ENCODE measurements around the gene NADK2. TPM values are rescaled to one million over a fixed set of nuclear protein-coding genes. Genes with fewer than 3 reads are reported as not detected.

Gene NADK2
- total and polyA plus RNA-seq, 9 of the 15 experiments (the other 6 are each of a cell fraction or from before 2014, with no cell fraction given): 10.6 to 41.0 (median 24.0) TPM

GRCh38 chr5:36151434-36152323, 90.0 kb downstream of the NADK2 start, which contains the start of the genes LMBRD2 and SKP2 (continued):
- TF ChIP-seq TAF1 (IDR thresholded peaks at IDR 0.05; ENCODE audit: control insufficient read depth, extremely low read depth, insufficient read depth, low read length, severe bottlenecking) (peak; percentile 86), ZNF3 (CRISPR knock-in tag; IDR thresholded peaks at IDR 0.05) (no peak), HCFC1 (IDR thresholded peaks at IDR 0.05; ENCODE audit: low read depth, low read length) (peak; percentile 99), EWSR1 (IDR thresholded peaks at IDR 0.05; ENCODE audit: borderline replicate concordance, low read depth, partially characterized antibody) (no peak), ZNF197 (CRISPR knock-in tag; IDR thresholded peaks at IDR 0.05; ENCODE audit: low read depth) (peak; percentile 71; the same call in 1 of the 2 replicates), SREBF2 (CRISPR knock-in tag; IDR thresholded peaks at IDR 0.05) (no peak), GTF2E2 (tag; IDR thresholded peaks at IDR 0.05) (no peak), ZNF780A (CRISPR knock-in tag; IDR thresholded peaks at IDR 0.05) (no peak)

- WGBS (ENCODE audit: insufficient coverage, low coverage, missing lambda C conversion rate): under 1% methylated on average over 23 of the region's 23 CpGs
- TF ChIP-seq ETV5 (CRISPR knock-in tag; IDR thresholded peaks at IDR 0.05; ENCODE audit: low read depth): no peak
- TF ChIP-seq HES1 (IDR thresholded peaks at IDR 0.05; ENCODE audit: low read depth): no peak
- peak; percentile 68; the same call in 1 of the 2 replicates for TF ChIP-seq MAFF (IDR thresholded peaks at IDR 0.05; ENCODE audit: low read length)
- no peak for TF ChIP-seq ZNF699 (CRISPR knock-in tag; IDR thresholded peaks at IDR 0.05; ENCODE audit: insufficient replicate concordance)
- TF ChIP-seq RBM14 (IDR thresholded peaks at IDR 0.05; ENCODE audit: borderline replicate concordance, insufficient read depth, low read depth, low read length): no peak
- no peak for TF ChIP-seq SLC30A9 (CRISPR knock-in tag; IDR thresholded peaks at IDR 0.05)
- peak; percentile 46; the same call in 1 of the 2 replicates for TF ChIP-seq LCOR (CRISPR knock-in tag; IDR thresholded peaks at IDR 0.05)
- no peak for TF ChIP-seq E2F4 (CRISPR knock-in tag; IDR thresholded peaks at IDR 0.05; ENCODE audit: low read depth)
- no peak for TF ChIP-seq HMGN3 (IDR thresholded peaks at IDR 0.05; ENCODE audit: borderline replicate concordance, extremely low read depth, insufficient read length, low read depth, low read length)
These were observed 90.9 kb downstream of the NADK2 start for GRCh38 chr5:36150676-36151433.

More at GRCh38 chr5:36150676-36151433, 90.9 kb downstream of the NADK2 start:
- ATAC-seq: peak; percentile 76
- H3K4me3 ChIP-seq: peak overlapping the region; percentile 66
- no peaks in the 10 kb centered on the region for H3K27me3 ChIP-seq (ENCODE audit: control insufficient read depth in 2 of 2, insufficient read depth in 2 of 2, low read length in 2 of 2)
- H3K27ac ChIP-seq (ENCODE audit: extremely low read depth, low read depth, low read length): peak overlapping the region; percentile 80
- FAIRE-seq: peak; percentile 76
- peaks cover 34% of the 10 kb centered on the region for H3K36me3 ChIP-seq (ENCODE audit: control insufficient read depth, insufficient read depth, low read length)
- H2AFZ ChIP-seq (ENCODE audit: low read depth, low read length): peak overlapping the region; percentile 93
- no peaks in the 10 kb centered on the region for H4K20me1 ChIP-seq (replicated peaks; ENCODE audit: control insufficient read depth, insufficient read depth, low read length)
- in situ Hi-C loops (cut with MboI) (no loop called here), intact Hi-C loops (cut with micrococcal nuclease) (loop anchor here (1.0 kb wide), 1 partner anchor 91 kb away; no protein-coding TSS in a partner anchor)
- BruUV-seq (replicated peaks): no TSS peak
- H3K79me2 ChIP-seq (ENCODE audit: control insufficient read depth, insufficient read depth, low read length): peaks cover 95% of the 10 kb centered on the region
- H3K9me1 ChIP-seq (ENCODE audit: control insufficient read depth, insufficient read depth, low read length): no peaks in the 10 kb centered on the region
- DNase-seq (ENCODE audit: extremely low read depth in 1 of 4, low spot score in 3 of 4): peak in 3 of 4 experiments; percentile 33 to 89 (median 74)
- ChIA-PET CTCF (ENCODE audit: low intra/inter-chr PET ratio) (no interaction called here), POLR2A (interaction anchor here (0.6 to 1.9 kb wide), 8 partner anchors 8 to 74 kb away, joined by 3 to 8 read pairs (median 4); no protein-coding TSS in a partner anchor)
- H3K4me1 ChIP-seq (replicated peaks in 1 of 2; ENCODE audit: control insufficient read depth in 2 of 2, insufficient read depth in 2 of 2, low read length in 2 of 2): peaks cover 6 to 16% of the 10 kb centered on the region in 2 experiments
- H3K4me2 ChIP-seq (ENCODE audit: insufficient read depth, low read length): peak overlapping the region; percentile 98
- H3K9me3 ChIP-seq (replicated peaks; ENCODE audit: control insufficient read depth, insufficient read depth, low read depth, low read length): no peaks in the 10 kb centered on the region
- H3K9ac ChIP-seq (ENCODE audit: insufficient read depth in 1 of 2, low read depth in 2 of 2, low read length in 2 of 2): peak overlapping the region; percentile 88 to 96

Measured in K562 (cell line).